Glutamatergic neuron (in vitro differentiated cells): ENCODE results near the gene ADAMTS5. TPM values are rescaled to one million over a fixed set of nuclear protein-coding genes. Genes with fewer than 3 reads are reported as not detected.

Source experiments
- DNase-seq: peaks from one replicate; pipeline ENCODE4 v3.0.0; 2022
- H3K27ac Mint-ChIP-seq: one replicate; pipeline ENCODE4 v1.8.0; 2020; ENCODE audit warnings: mild to moderate bottlenecking, mixed read lengths, inconsistent platforms; ENCODE audit not compliant: unreplicated experiment
- H3K27me3 Mint-ChIP-seq: one replicate; pipeline ENCODE4 v1.8.0; 2020; ENCODE audit warnings: mild to moderate bottlenecking, moderate library complexity, mixed read lengths, inconsistent platforms; ENCODE audit not compliant: unreplicated experiment
- H3K36me3 Mint-ChIP-seq: one replicate; pipeline ENCODE4 v1.8.0; 2020; ENCODE audit warnings: mild to moderate bottlenecking, mixed read lengths, inconsistent platforms; ENCODE audit not compliant: unreplicated experiment
- H3K4me1 Mint-ChIP-seq: one replicate; pipeline ENCODE4 v1.8.0; 2020; ENCODE audit warnings: mild to moderate bottlenecking, low read depth, mixed read lengths, inconsistent platforms; ENCODE audit not compliant: unreplicated experiment
- H3K4me3 Mint-ChIP-seq: one replicate; pipeline ENCODE4 v1.8.0; 2020; ENCODE audit warnings: mild to moderate bottlenecking, mixed read lengths, inconsistent platforms; ENCODE audit not compliant: unreplicated experiment
- H3K9me3 Mint-ChIP-seq: one replicate; pipeline ENCODE4 v1.8.0; 2020; ENCODE audit warnings: mild to moderate bottlenecking, moderate library complexity, mixed read lengths, inconsistent platforms; ENCODE audit not compliant: unreplicated experiment
- total RNA-seq: library from RNA; stranded (reverse); fragmentation: NEBNext Ultra II Directional; extraction: Animal tissue kit (Norgen Biotek cat#: 25700); gene quantifications from one replicate; pipeline ENCODE4 v1.2.1, GENCODE V29; 2021; ENCODE audit not compliant: unreplicated experiment
- TF ChIP-seq, protein P1 (sequence below): fragments of 200-600 bp; sonication (generic); IDR thresholded peaks from one replicate; pipeline ENCODE4 v1.5.0; 2021; ENCODE audit not compliant: partially characterized antibody, unreplicated experiment

Gene ADAMTS5
- total RNA-seq, 1 donor from 2014 or later = 22.5 TPM

DNA sequence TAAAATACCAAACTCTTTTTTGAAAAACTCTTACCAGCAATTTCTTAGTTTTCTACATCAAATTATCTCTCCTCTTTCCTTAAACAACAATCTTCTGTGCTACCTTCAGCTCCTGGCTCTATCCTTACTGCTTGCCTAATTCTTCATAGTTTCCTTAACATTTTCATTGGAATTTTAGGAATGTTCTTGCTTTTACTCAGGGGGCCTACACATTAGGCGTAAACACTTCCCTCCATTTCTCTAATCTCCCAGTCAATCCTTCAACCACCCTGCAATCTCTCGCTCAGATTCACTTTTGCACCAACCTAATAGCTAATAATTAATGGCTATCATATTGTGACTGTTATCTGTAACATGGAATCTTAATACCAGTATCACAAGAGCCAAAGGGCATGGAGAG is 50.1 kb downstream of the ADAMTS5 start:
- no peaks in the 10 kb centered on the region for H3K9me3 Mint-ChIP-seq
- no peaks in the 10 kb centered on the region for H3K27me3 Mint-ChIP-seq
- no peak overlapping the region for H3K4me3 Mint-ChIP-seq
- peaks cover 3% of the 10 kb centered on the region for H3K4me1 Mint-ChIP-seq
- H3K27ac Mint-ChIP-seq = no peak overlapping the region
- peaks cover 10% of the 10 kb centered on the region for H3K36me3 Mint-ChIP-seq
- TF ChIP-seq, protein P1, sequence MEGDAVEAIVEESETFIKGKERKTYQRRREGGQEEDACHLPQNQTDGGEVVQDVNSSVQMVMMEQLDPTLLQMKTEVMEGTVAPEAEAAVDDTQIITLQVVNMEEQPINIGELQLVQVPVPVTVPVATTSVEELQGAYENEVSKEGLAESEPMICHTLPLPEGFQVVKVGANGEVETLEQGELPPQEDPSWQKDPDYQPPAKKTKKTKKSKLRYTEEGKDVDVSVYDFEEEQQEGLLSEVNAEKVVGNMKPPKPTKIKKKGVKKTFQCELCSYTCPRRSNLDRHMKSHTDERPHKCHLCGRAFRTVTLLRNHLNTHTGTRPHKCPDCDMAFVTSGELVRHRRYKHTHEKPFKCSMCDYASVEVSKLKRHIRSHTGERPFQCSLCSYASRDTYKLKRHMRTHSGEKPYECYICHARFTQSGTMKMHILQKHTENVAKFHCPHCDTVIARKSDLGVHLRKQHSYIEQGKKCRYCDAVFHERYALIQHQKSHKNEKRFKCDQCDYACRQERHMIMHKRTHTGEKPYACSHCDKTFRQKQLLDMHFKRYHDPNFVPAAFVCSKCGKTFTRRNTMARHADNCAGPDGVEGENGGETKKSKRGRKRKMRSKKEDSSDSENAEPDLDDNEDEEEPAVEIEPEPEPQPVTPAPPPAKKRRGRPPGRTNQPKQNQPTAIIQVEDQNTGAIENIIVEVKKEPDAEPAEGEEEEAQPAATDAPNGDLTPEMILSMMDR = no peak
- DNase-seq = no peak

DNA sequence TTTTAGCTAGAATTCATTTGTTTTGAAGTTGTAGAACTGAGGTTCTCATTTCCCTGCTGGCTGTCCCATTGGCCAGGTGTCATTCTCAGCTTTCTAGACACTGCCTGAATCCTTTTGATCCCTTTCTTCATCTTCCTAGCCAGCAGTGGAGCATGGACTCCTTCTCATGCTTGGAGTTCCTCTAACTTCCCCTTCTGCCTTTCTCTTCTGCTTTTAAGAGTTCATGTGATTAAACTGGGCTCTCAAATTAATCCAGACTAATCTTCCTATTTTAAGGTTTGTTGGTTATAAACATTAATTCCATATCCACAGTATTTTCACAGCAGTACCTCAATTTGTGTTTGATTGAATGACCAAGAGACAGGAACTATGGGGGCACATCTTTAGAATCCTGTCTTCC is 52.3 kb downstream of the ADAMTS5 start:
- DNase-seq = no peak
- H3K27ac Mint-ChIP-seq = no peak overlapping the region
- no peaks in the 10 kb centered on the region for H3K9me3 Mint-ChIP-seq
- H3K4me3 Mint-ChIP-seq = no peak overlapping the region
- H3K27me3 Mint-ChIP-seq = no peaks in the 10 kb centered on the region
- TF ChIP-seq, protein P1 = no peak
- H3K36me3 Mint-ChIP-seq = peaks cover 10% of the 10 kb centered on the region
- peaks cover 7% of the 10 kb centered on the region for H3K4me1 Mint-ChIP-seq

DNA sequence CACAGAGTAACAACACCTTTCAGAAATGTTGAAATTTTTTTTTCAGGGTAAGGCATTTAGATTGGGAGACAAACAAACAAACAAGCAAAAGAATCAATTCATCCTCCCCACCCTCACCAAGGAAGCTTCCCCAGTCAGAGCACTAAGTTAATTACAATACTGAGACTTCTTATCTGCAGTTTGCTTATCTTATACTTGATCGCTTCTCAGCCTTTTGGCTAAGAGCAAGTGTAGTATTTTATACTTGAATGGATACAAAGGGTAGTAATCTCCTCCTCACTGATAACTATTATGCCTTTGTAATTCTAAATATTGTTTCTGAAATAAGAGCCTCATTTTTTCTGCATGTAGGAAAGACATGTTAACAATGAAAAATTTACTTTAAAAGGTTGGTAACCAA is 54.4 kb downstream of the ADAMTS5 start:
- DNase-seq = no peak
- H3K4me3 Mint-ChIP-seq = no peak overlapping the region
- H3K27ac Mint-ChIP-seq = no peak overlapping the region
- peaks cover 10% of the 10 kb centered on the region for H3K36me3 Mint-ChIP-seq
- H3K4me1 Mint-ChIP-seq = peaks cover 7% of the 10 kb centered on the region
- TF ChIP-seq, protein P1 = no peak
- H3K27me3 Mint-ChIP-seq = no peaks in the 10 kb centered on the region
- no peaks in the 10 kb centered on the region for H3K9me3 Mint-ChIP-seq

DNA sequence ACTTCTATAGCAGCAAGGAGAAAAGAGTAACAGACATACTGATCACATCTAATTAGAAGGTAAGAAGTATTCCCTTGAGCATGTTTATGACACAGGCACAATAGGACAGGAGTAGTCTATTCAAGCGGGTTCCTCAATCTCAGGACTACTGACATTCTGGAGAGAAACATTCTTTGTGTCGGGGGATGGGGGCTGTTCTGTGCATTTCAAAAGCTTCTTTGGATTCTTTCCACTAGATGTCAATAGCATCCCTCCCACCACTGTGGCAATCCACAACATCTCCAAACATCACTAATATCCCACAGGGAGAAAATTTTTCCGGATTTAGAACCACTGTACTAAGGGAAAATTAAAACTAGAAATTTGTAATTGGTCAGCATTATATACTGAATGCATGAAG is 56.9 kb downstream of the ADAMTS5 start:
- no peak for DNase-seq
- peaks cover 7% of the 10 kb centered on the region for H3K4me1 Mint-ChIP-seq
- no peaks in the 10 kb centered on the region for H3K9me3 Mint-ChIP-seq
- H3K36me3 Mint-ChIP-seq = peaks cover 5% of the 10 kb centered on the region
- TF ChIP-seq, protein P1 = no peak
- no peak overlapping the region for H3K4me3 Mint-ChIP-seq
- H3K27me3 Mint-ChIP-seq = no peaks in the 10 kb centered on the region
- H3K27ac Mint-ChIP-seq = no peak overlapping the region

DNA sequence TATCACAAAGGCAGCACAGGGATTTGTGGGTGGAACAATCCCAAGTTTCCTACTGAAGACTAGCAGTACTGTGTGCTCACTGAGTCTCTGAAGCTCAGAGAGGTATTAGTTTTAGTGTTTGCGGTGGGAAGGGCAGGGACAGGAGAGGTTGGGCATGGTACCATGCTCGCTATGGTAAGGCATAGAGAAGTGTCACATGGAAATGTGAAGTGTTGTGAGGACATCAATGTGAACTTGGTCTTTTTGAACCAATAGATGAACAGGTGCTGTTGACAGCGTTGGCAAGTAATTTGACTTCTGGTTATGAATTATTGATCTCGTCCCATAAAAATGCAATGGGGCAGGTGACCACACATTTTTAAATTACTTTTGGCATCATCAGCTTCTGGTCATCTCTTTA is 65.9 kb downstream of the ADAMTS5 start:
- Mint-ChIP-seq H3K4me1 (no peaks in the 10 kb centered on the region), H3K9me3 (peaks cover 1% of the 10 kb centered on the region), H3K27ac (no peak overlapping the region), H3K36me3 (no peaks in the 10 kb centered on the region), H3K4me3 (no peak overlapping the region), H3K27me3 (peaks cover 1% of the 10 kb centered on the region)
- TF ChIP-seq, protein P1 = no peak
- no peak for DNase-seq
